ENCODE data around the gene PRKG1.

PRKG1 gene

DNA sequence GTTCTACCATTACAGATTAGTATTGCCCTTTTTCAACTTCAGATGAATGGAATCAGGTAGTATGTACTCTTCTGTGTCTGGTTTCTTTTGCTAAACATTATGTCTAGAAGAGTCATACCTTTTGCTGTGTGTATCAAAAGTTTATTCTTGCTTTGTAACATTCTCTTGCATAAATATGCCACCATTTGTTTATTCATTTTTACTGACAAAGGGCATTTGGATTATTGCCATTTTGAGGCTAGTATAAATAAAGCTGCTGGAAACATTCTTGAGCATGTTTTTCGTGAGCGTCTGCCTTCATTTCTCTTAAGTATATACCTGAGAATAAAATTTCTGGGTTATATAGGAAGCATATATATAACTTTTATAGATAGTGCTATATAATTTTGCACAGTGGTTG lies 746.8 kb downstream of the PRKG1 start:
- Histone ChIP-seq H3K27me3 (ENCODE audit: insufficient read depth, poor library complexity, severe bottlenecking) (no peaks in the 10 kb centered on the region), H3K4me3 (replicated peaks; ENCODE audit: insufficient read depth, low read length) (no peak overlapping the region), H3K27ac (replicated peaks) (no peak overlapping the region)
- DNase-seq (ENCODE audit: low read depth in 1 of 2, low spot score in 1 of 2): no peak
- TF ChIP-seq SPI1 (IDR thresholded peaks at IDR 0.05; ENCODE audit: borderline replicate concordance, low read depth) (no peak), GABPA (IDR thresholded peaks at IDR 0.05; ENCODE audit: low read depth) (no peak), POLR2AphosphoS5 (IDR thresholded peaks at IDR 0.05; ENCODE audit: low read depth) (no peak)
- TF ChIP-seq, protein P1, sequence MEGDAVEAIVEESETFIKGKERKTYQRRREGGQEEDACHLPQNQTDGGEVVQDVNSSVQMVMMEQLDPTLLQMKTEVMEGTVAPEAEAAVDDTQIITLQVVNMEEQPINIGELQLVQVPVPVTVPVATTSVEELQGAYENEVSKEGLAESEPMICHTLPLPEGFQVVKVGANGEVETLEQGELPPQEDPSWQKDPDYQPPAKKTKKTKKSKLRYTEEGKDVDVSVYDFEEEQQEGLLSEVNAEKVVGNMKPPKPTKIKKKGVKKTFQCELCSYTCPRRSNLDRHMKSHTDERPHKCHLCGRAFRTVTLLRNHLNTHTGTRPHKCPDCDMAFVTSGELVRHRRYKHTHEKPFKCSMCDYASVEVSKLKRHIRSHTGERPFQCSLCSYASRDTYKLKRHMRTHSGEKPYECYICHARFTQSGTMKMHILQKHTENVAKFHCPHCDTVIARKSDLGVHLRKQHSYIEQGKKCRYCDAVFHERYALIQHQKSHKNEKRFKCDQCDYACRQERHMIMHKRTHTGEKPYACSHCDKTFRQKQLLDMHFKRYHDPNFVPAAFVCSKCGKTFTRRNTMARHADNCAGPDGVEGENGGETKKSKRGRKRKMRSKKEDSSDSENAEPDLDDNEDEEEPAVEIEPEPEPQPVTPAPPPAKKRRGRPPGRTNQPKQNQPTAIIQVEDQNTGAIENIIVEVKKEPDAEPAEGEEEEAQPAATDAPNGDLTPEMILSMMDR (IDR thresholded peaks at IDR 0.05; ENCODE audit: insufficient read depth, low read length): no peak
- TF ChIP-seq, protein P2, sequence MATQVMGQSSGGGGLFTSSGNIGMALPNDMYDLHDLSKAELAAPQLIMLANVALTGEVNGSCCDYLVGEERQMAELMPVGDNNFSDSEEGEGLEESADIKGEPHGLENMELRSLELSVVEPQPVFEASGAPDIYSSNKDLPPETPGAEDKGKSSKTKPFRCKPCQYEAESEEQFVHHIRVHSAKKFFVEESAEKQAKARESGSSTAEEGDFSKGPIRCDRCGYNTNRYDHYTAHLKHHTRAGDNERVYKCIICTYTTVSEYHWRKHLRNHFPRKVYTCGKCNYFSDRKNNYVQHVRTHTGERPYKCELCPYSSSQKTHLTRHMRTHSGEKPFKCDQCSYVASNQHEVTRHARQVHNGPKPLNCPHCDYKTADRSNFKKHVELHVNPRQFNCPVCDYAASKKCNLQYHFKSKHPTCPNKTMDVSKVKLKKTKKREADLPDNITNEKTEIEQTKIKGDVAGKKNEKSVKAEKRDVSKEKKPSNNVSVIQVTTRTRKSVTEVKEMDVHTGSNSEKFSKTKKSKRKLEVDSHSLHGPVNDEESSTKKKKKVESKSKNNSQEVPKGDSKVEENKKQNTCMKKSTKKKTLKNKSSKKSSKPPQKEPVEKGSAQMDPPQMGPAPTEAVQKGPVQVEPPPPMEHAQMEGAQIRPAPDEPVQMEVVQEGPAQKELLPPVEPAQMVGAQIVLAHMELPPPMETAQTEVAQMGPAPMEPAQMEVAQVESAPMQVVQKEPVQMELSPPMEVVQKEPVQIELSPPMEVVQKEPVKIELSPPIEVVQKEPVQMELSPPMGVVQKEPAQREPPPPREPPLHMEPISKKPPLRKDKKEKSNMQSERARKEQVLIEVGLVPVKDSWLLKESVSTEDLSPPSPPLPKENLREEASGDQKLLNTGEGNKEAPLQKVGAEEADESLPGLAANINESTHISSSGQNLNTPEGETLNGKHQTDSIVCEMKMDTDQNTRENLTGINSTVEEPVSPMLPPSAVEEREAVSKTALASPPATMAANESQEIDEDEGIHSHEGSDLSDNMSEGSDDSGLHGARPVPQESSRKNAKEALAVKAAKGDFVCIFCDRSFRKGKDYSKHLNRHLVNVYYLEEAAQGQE (IDR thresholded peaks at IDR 0.05; ENCODE audit: insufficient replicate concordance, low read depth): no peak

DNA sequence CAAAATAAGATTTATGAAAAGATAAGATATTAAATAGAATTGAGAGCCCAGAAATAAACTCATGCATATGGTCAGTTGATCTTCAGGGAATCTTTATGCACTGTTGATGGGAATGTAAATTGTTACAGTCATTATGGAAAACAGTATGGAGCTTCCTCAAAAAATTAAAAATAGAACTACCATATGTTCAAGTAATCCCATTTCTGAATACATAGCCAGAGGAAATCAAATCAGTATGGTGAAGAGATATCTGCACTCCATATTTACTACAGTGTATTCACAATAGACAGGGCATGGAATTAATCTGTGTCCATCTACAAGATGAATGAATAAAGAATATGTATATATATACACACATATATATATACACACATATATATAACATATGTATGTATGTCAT lies 747.5 kb downstream of the PRKG1 start:
- H3K27me3 ChIP-seq (ENCODE audit: insufficient read depth, poor library complexity, severe bottlenecking): no peaks in the 10 kb centered on the region
- TF ChIP-seq GABPA (IDR thresholded peaks at IDR 0.05; ENCODE audit: low read depth): no peak
- TF ChIP-seq, protein P2 (IDR thresholded peaks at IDR 0.05; ENCODE audit: insufficient replicate concordance, low read depth): no peak
- no peak for TF ChIP-seq SPI1 (IDR thresholded peaks at IDR 0.05; ENCODE audit: borderline replicate concordance, low read depth)
- TF ChIP-seq POLR2AphosphoS5 (IDR thresholded peaks at IDR 0.05; ENCODE audit: low read depth): no peak
- TF ChIP-seq, protein P1 (IDR thresholded peaks at IDR 0.05; ENCODE audit: insufficient read depth, low read length): no peak
- DNase-seq (ENCODE audit: low read depth in 1 of 2, low spot score in 1 of 2): no peak
- H3K4me3 ChIP-seq (replicated peaks; ENCODE audit: insufficient read depth, low read length): no peak overlapping the region
- no peak overlapping the region for H3K27ac ChIP-seq (replicated peaks)

DNA sequence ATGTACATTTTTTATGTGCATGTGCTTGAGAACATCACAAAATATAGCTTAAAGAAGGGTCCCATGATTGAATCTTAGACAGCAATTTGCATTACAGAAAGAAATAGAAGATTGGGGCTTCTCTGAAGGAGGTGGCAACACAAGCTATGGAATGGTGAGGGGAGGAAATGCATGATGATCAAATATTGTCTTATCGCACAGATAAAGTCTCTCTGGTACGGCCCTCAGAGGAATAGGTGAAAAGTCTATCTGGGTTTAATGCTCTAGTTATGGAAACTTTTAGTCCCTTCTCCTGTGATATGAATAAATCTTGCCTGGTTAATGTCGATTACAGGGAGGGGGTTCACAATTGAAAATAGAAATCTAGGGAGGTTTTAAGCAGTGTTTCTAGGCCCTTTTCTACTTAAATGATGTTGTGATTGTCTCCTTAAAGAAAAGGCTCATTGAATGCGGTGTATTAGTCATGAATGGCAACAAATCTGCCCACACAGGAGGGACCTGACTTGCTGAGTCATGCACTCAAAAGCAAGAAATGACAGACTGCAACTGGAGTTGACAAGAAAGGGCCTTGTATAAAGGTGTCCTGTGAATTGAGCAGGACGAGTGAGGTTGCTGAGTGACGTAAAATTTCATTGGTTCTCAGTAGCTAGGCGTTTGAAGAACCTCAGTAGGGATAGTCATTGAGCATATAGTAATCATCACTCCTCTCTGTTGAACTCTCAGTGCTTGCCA lies 758.5 kb downstream of the PRKG1 start:
- TF ChIP-seq POLR2AphosphoS5 (IDR thresholded peaks at IDR 0.05; ENCODE audit: low read depth) (no peak), GABPA (IDR thresholded peaks at IDR 0.05; ENCODE audit: low read depth) (no peak), SPI1 (IDR thresholded peaks at IDR 0.05; ENCODE audit: borderline replicate concordance, low read depth) (no peak)
- TF ChIP-seq, protein P1 (IDR thresholded peaks at IDR 0.05; ENCODE audit: insufficient read depth, low read length): no peak
- TF ChIP-seq, protein P2 (IDR thresholded peaks at IDR 0.05; ENCODE audit: insufficient replicate concordance, low read depth): no peak
- no peaks in the 10 kb centered on the region for H3K27me3 ChIP-seq (ENCODE audit: insufficient read depth, poor library complexity, severe bottlenecking)
- DNase-seq (ENCODE audit: low read depth in 1 of 2, low spot score in 1 of 2): no peak
- no peak overlapping the region for H3K4me3 ChIP-seq (replicated peaks; ENCODE audit: insufficient read depth, low read length)
- no peak overlapping the region for H3K27ac ChIP-seq (replicated peaks)

All from HL-60 (cell line).